ENCODE data around the gene PNPLA6.

- TF ChIP-seq SP1 (IDR thresholded peaks at IDR 0.05) (0 out of 2 replicates have a peak, but pooled peaks have one; percentile 35), CTBP1 (IDR thresholded peaks at IDR 0.05; ENCODE audit: borderline replicate concordance) (no peak), TARDBP (IDR thresholded peaks at IDR 0.05) (no peak), SUZ12 (IDR thresholded peaks at IDR 0.05) (no peak), NFRKB (IDR thresholded peaks at IDR 0.05) (no peak), BHLHE40 (IDR thresholded peaks at IDR 0.05; ENCODE audit: borderline replicate concordance) (no peak), FOXK2 (IDR thresholded peaks at IDR 0.05) (no peak), ZNF384 (IDR thresholded peaks at IDR 0.05) (no peak), LEF1 (IDR thresholded peaks at IDR 0.05; ENCODE audit: borderline replicate concordance) (no peak), FOXA1 (IDR thresholded peaks at IDR 0.05) (no peak), HDGF (IDR thresholded peaks at IDR 0.05; ENCODE audit: borderline replicate concordance) (0 out of 2 replicates have a peak, but pooled peaks have one; percentile 14)
Measured at GRCh38 chr19:7605490-7606222, 70.1 kb downstream of the PNPLA6 start.
